GM19043 (cell line): ENCODE results near the gene BMP15.

Experiments
- ATAC-seq: cut with Tn5 transposase; IDR thresholded peaks from one replicate; pipeline ENCODE4 v1.9.1; 2021; ENCODE audit warnings: low read depth; ENCODE audit not compliant: unreplicated experiment

The BMP15 gene

GRCh38 chrX:50910685-50911176, at the start of gene BMP15:
Gene BMP15, plus strand, starts transcription at chrX:50910735. Its CDS starts 49 bp downstream, at chrX:50910784.
- ATAC-seq, result no peak

DNA sequence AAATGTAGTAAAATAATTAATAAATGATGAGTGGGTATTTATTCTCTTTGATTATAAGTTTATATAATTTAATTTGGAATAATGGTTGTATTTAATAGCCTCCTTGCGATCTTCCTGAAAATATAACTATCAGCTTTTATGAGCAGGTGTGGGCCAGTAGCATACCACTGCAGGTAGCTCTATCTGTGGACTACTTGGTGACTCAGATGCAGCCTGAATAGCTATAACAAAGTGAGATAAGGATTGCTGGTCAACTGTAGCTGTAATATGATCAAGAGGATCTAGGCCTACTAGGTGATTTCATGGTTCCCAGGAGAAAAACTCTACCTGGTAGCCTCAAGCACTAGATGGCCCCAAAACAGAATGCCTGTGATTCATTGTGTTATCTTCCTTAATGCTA, 47.1 kb upstream of the BMP15 start:
- ATAC-seq, result no peak

DNA sequence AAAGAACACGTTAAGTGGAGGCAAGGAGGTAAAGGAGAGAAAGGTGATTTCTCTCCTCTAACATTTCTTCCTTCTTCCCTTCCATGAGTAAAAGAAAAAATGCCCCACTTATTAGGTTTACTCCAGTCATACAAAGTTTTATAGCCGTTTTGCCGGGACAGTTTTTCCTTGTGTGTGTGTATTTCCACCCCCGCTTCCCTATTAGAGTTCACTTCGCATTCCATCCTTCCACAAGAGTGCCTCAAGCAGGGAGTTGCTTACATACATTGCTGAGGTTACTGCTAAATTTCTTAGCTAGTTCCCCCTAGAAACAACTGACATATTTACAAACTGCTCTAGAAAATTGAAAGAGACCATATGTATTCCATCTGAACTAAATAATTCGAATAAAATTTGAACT, 45.2 kb upstream of the BMP15 start:
- ATAC-seq, result no peak

- ATAC-seq, result no peak
Observed at GRCh38 chrX:50871922-50872453, 38.5 kb upstream of the BMP15 start.

GRCh38 chrX:50874876-50875275, 35.7 kb upstream of the BMP15 start:
- no peak for ATAC-seq

- no peak for ATAC-seq
Observed at GRCh38 chrX:50876551-50876950, 34.0 kb upstream of the BMP15 start.

- ATAC-seq, result no peak
Observed at GRCh38 chrX:50877310-50877709, 33.2 kb upstream of the BMP15 start.

GRCh38 chrX:50881028-50881427, 29.5 kb upstream of the BMP15 start:
- ATAC-seq, result no peak

GRCh38 chrX:50888884-50889283, 21.7 kb upstream of the BMP15 start:
- no peak for ATAC-seq

- no peak for ATAC-seq
Observed at GRCh38 chrX:50889582-50889981, 21.0 kb upstream of the BMP15 start.

- ATAC-seq, result no peak
Observed at GRCh38 chrX:50893047-50893446, 17.5 kb upstream of the BMP15 start.

GRCh38 chrX:50893466-50893865, 17.1 kb upstream of the BMP15 start:
- ATAC-seq, result no peak

DNA sequence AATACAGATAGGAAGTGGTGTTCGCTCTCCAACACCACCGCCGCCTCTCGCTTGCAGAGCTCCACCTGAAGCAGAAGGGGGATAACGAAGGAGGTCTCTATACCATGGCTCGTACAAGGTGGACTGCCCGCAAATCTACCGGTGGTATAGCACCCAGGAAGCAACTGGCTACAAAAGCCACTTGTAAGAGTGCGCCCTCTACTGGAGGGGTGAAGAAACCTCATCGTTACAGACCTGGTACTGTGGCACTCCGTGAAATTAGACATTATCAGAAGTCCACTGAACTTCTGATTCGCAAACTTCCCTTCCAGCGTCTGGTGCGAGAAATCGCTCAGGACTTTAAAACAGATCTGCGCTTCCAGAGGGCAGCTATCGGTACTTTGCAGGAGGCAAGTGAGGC, 5.2 kb upstream of the BMP15 start:
- ATAC-seq, result no peak

- ATAC-seq, result no peak
Observed at GRCh38 chrX:50913520-50913919, 3.0 kb downstream of the BMP15 start.

GRCh38 chrX:50920132-50920531, 9.6 kb downstream of the BMP15 start:
- no peak for ATAC-seq

DNA sequence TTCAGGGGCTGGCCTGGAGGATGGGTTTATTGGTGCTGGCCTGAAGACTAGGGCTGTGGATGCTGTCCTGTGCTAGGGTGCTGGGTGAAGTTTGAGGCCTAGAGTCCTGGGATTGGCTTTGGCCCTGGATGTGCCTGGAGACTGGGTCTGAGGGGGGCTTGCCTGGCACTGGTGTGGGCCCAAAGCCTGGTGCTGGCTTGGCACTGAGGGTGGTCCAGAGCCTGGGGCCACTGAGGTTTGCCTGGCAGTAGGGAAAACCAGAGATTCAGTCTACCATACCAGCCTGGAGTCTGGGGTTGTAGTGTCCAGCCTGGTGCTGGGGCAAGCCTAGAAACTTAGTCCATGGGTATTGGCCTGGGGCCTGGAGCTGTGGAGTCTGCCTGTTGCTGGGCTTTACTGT, 16.6 kb downstream of the BMP15 start:
- no peak for ATAC-seq

DNA sequence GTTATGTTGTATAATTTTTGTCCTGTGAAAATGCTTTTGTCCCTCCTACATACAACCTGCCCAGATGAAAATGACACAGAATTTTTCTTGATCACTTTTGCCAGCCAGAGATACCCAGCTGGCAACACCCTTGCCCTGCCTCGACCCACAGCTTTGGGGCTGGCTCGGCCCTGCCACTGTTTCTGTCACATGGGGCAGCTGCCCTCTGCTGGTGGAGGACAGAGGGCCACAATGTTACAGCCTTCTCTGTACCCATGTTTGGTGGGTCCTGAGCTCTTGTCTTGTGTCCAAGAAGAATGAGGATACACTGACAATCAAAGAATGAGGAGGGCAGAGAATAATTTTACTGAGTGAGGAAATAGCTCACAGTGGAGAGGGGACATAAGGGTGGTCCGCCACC, 31.1 kb downstream of the BMP15 start:
- ATAC-seq, result no peak

DNA sequence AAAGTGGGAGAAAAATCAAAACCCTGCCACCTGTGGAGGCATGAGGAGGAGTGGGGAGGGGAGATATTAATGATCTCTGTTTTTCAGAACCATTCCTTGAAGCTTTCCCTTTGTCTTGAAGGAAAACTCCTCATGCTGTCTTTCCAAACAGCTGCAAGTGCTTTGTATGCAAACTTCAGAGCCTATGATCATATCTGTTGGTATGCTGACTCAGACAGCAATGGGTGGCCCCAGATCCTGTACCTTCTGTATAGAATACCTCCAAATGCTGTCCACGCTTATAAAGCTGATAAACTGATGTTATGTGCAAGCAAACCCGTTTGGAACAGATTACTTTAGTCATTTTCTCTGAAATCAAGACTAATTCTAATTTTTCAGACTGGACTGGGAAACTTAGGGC, 31.9 kb downstream of the BMP15 start:
- no peak for ATAC-seq

GRCh38 chrX:50952406-50952805, 41.9 kb downstream of the BMP15 start:
- ATAC-seq, result no peak

DNA sequence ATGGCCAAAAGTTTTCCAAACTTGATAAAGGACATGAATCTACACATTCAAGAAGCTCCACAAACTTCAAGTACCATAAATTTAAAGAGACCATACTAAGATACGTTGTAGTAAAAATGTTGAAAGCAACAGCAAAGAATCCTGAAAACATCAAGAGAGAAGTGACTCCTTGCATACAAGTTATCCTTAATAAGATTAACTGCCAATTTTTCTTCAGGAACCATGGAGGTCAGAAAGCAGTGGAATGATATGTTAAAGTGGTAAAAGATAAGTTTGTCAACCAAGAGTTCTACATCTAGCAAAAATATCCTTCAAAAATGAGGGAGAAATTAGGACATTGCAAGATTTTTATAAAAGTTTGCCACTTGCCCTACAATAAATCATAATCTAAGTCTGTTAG, 43.3 kb downstream of the BMP15 start:
- ATAC-seq, result no peak

- no peak for ATAC-seq
Observed at GRCh38 chrX:50962156-50962555, 51.6 kb downstream of the BMP15 start.

- ATAC-seq, result no peak
Observed at GRCh38 chrX:50963842-50964241, 53.3 kb downstream of the BMP15 start.
